NCI-H510A treated with DMSO at 0.1 percent for 48 hours (cell line): Measurements from ENCODE around the gene ADIPOR2.

ENCODE experiments used
- DNase-seq: peaks from one replicate; lab custom pipeline; 2025; lab: John Stamatoyannopoulos, UW

The ADIPOR2 gene

GRCh38 chr12:1777798-1778197 is 86.9 kb downstream of the ADIPOR2 start:
- DNase-seq = no peak

- no peak for DNase-seq
These were observed 88.0 kb downstream of the ADIPOR2 start for GRCh38 chr12:1778911-1779310.

DNA sequence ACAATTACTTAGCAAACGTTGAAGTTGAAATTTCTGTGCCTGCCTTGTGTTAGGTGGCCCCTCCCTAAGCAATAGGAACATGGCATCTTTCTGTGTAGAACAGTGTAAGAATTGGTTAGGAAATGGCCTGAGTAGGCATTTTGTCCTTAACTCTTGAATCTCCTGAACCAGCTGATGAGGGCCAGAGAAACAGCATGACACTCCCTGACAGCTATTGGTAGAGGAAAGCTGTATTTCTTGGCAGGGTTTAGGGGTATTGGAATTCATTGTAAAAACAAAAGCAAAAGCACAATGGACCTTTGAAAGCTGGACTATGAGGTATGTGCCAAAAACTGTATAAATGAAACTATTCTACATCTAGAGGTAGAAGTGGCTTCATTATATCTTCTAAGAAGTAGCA is 88.9 kb downstream of the ADIPOR2 start:
- DNase-seq = no peak

DNA sequence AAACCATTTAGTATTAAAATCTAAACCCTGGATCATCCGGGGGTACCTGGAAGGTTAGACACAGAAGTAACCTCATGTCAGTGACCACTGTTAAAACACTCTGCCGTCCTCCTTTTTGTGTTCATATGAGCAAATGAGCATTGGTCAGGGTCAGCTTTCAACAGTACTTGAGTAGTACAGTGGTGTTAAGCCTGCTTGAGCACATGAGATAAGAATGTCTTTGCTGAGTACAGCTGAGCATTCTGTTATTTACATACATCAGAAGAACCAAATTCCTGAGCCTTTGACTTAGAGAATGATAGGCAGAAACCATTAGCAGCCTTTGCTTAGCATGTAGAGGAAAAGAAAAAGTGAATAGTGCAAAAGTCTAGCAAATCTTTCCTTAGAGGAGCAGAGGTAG is 90.9 kb downstream of the ADIPOR2 start:
- no peak for DNase-seq

- no peak for DNase-seq
These were observed 91.3 kb downstream of the ADIPOR2 start for GRCh38 chr12:1782215-1782614.

- DNase-seq = no peak
These were observed 96.8 kb downstream of the ADIPOR2 start for GRCh38 chr12:1787714-1788113.

GRCh38 chr12:1790444-1790843 is 99.6 kb downstream of the ADIPOR2 start:
- DNase-seq = no peak

DNA sequence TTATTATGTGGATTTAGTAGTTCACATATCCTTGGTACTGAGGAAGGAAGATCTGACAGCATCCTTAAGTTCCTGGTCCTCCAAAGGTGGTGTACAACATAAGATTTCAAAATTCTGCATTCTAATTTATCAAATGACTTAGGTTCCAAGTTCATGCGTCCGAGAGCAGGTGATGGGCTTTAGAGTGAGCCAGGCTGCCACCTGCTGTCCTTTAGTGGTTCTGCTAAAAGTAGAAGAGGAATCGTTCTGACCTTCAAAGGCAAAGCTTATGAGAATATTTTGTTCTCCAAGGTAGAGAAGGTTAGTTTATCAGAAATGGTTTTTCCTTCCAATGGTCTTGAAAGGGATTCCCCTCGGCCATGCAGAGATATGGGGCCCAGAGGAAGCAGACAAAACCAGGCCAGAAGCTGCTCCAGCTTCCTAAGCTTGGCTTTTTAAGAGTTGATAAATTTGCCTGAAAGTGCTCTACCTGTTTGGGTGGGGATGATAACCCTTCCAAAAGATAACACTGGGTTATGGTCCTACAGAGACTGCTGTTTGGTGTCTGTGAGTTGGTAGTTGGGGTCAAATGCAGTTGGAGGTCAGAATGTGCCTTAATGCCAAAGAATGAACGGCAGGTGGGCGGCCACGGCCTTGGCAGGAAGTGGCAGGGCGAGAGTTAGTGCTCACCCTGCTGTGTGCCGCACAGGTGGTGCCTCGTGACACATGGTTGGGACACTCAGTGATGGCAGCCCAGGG is 100.4 kb downstream of the ADIPOR2 start:
- DNase-seq = peak; percentile 62

- no peak for DNase-seq
These were observed 101.5 kb downstream of the ADIPOR2 start for GRCh38 chr12:1792406-1792805.

GRCh38 chr12:1793426-1794210 is 102.7 kb downstream of the ADIPOR2 start:
- no peak for DNase-seq

GRCh38 chr12:1794440-1795090 is 103.7 kb downstream of the ADIPOR2 start:
- no peak for DNase-seq

- DNase-seq = no peak
These were observed 104.4 kb downstream of the ADIPOR2 start for GRCh38 chr12:1795221-1795784.

- DNase-seq = peak; percentile 70
These were observed 105.1 kb downstream of the ADIPOR2 start for GRCh38 chr12:1795785-1796514.

- no peak for DNase-seq
These were observed 105.7 kb downstream of the ADIPOR2 start for GRCh38 chr12:1796515-1797010.

DNA sequence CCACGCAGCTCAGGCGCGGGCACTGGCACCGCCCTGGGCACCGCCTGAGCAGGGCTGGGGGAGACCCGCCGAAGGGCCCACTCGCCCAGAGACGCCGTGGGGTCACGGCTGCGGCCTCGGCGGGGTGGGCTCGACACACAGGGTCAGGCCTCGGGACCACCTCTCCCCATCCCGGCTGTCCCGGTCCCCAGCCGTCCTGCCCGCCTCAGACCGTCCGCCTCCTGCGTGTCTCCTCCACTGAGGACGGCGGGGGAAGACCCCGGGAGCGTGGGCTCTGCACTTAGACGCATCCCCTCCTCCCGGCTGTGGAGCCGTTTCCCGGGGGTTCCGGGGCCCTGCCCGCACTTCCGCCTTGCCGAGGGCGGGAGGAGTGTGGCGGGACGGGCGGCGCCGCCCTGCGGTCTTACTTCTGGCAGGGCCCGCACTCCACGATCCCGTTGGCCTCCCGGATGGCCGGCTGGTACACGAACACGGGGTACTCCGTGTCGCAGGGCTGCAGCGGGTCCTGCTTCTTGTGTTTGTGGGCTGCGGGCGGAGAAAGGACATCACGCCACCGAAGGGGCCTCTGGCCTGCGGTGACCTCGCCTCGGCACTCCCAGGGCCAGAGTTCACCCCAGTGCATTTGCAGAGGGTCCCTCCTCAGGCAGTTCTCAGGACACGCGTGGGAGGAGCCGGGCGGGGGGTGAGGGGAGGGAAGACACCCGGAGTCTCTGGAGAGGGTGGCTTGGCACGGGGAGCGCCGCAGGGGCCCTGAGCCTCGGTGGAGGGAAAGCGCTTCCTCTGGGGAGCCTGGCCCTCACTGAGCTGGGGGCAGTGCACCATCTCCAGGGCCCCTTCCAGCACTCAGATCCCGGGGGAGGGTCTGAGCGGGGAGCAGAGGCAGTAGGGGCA is 106.4 kb downstream of the ADIPOR2 start:
- DNase-seq = no peak

DNA sequence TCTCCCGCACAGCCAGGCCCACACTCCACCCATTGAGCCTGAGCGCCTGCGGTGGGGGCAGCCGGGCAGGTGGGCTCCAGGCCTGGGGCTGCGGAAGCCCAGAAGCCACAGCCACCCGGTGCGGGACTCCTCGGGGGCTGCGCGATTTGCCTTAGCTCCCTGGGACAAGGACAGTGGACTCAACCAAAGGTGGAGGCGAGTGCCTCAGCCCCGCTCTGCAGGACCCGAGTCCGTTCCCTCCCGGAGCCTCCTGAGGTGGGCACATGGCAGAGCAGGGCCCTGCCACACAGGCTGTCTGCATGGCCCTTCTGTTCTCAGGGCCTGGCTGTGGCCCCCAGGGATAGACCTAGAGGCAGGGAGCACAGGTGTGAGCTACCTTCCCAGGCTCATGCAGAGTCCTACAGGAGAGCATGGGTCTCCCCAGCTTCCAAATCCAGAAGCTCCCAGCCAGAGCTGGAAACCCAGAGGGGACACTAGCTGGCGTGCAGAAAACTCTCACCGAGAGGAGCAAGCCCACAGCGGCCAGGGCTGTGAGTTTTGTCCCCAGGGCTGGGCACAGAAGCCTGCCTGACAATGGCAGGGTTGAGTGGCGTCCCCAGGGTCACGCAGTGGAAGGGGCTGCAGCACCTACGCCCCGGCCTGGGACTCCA is 107.2 kb downstream of the ADIPOR2 start:
- no peak for DNase-seq

GRCh38 chr12:1798641-1799020 is 107.8 kb downstream of the ADIPOR2 start:
- no peak for DNase-seq

DNA sequence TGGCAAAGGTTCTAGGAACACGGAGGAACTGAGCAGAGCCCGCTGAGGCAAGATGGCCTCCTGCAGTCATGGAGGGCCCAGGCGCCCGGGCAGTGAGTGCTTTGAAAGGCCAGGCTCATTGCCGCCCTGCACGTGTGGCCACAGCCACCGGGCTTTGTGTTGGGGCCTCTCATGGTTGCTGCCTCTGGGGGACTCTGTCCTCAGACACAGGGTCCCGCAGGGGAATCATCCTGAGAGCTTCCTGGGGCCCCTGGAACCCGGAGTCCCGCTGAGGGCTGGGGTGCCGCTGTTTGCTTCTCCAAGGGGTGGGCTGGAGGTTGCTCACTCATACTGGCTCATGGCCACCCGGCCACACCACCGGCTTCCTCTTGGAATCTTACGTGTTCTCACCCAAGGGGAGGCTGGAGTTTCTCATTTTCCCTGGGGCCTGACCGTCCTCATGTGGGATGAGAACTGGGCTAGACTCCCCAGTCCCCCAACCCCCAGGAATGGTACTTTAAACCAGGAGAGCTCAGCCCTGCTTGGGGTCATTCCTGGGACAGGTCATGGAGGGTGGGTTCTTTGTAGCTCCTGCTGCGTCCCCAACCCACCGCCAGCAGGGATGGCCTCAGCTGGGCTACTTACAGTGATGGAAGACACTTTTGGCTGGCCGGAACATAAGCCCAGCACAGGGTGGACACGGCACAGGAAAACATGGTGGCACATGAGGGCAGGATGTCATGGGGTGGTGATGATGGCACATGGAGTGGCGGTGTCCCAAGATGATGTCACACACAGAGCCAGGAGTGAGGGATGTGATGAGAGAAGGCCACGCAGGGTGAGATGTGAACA is 108.4 kb downstream of the ADIPOR2 start:
- DNase-seq = no peak

GRCh38 chr12:1799882-1800400 is 109.1 kb downstream of the ADIPOR2 start:
- DNase-seq = no peak
